ENCODE results near the gene SNX10. TPM values are rescaled to one million over a fixed set of nuclear protein-coding genes. Genes with fewer than 3 reads are reported as not detected.

The SNX10 gene
- polyA plus RNA-seq, 1 donor (not counting 4 experiments of a cell fraction or from before 2014, with no cell fraction given): 7.0 TPM

GRCh38 chr7:26349005-26349915 is 57.6 kb downstream of the SNX10 start:
- H3K27me3 ChIP-seq (ENCODE audit: control insufficient read depth, extremely low read depth, insufficient read depth, low read length): no peaks in the 10 kb centered on the region
- no peaks in the 10 kb centered on the region for H3K9me1 ChIP-seq (ENCODE audit: control insufficient read depth, extremely low read depth, insufficient read depth, low read length)
- DNase-seq (ENCODE audit: low read depth, low spot score) (no peak), FAIRE-seq (peak; percentile 62)
- no peaks in the 10 kb centered on the region for H4K20me1 ChIP-seq (ENCODE audit: control insufficient read depth, extremely low read depth, insufficient read depth, low read length)
- no peaks in the 10 kb centered on the region for H3K9me3 ChIP-seq (ENCODE audit: control insufficient read depth, low read depth, low read length)
- H3K9ac ChIP-seq (ENCODE audit: control insufficient read depth, extremely low read depth, insufficient read depth, low read length): no peak overlapping the region
- dilution Hi-C loops (cut with MboI; ENCODE audit: extremely low pct_ligation_motif_present, low sequenced_read_pairs): no loop called here
- H3K4me1 ChIP-seq (ENCODE audit: control insufficient read depth, extremely low read depth, insufficient read depth, low read length): peaks cover 20% of the 10 kb centered on the region
- H3K4me2 ChIP-seq (ENCODE audit: control insufficient read depth, extremely low read depth, insufficient read depth, low read depth, low read length): no peak overlapping the region
- H3K36me3 ChIP-seq (ENCODE audit: control insufficient read depth in 2 of 2, extremely low read depth in 1 of 2, insufficient read depth in 2 of 2, low read length in 2 of 2): no peaks in the 10 kb centered on the region
- no peak for TF ChIP-seq CTCF (optimal IDR thresholded peaks at IDR 0.05 in 1 of 3, IDR thresholded peaks at IDR 0.05 in 1 of 3, conservative IDR thresholded peaks at IDR 0.05 in 1 of 3; ENCODE audit: extremely low read depth in 1 of 3, insufficient read depth in 2 of 3, low read length in 3 of 3)
- TF ChIP-seq EZH2 (IDR thresholded peaks at IDR 0.05; ENCODE audit: low read length): no peak
- H3K4me3 ChIP-seq (ENCODE audit: control insufficient read depth in 2 of 3, extremely low read depth in 1 of 3, insufficient read depth in 2 of 3, low read depth in 1 of 3, low read length in 3 of 3): no peak overlapping the region
- H3K27ac ChIP-seq (ENCODE audit: control insufficient read depth, insufficient read depth, low read length): no peak overlapping the region
- H3K79me2 ChIP-seq (ENCODE audit: control insufficient read depth, insufficient read depth, low read length): no peaks in the 10 kb centered on the region
- H2AFZ ChIP-seq (ENCODE audit: control insufficient read depth, low read length): no peak overlapping the region

- H3K4me3 ChIP-seq (ENCODE audit: control insufficient read depth in 2 of 3, extremely low read depth in 1 of 3, insufficient read depth in 2 of 3, low read depth in 1 of 3, low read length in 3 of 3): no peak overlapping the region
- DNase-seq (ENCODE audit: low read depth, low spot score): no peak
- H3K9me1 ChIP-seq (ENCODE audit: control insufficient read depth, extremely low read depth, insufficient read depth, low read length): no peaks in the 10 kb centered on the region
- no peak for FAIRE-seq
- no peaks in the 10 kb centered on the region for H3K79me2 ChIP-seq (ENCODE audit: control insufficient read depth, insufficient read depth, low read length)
- no peaks in the 10 kb centered on the region for H4K20me1 ChIP-seq (ENCODE audit: control insufficient read depth, extremely low read depth, insufficient read depth, low read length)
- TF ChIP-seq EZH2 (IDR thresholded peaks at IDR 0.05; ENCODE audit: low read length) (no peak), CTCF (optimal IDR thresholded peaks at IDR 0.05 in 1 of 3, IDR thresholded peaks at IDR 0.05 in 1 of 3, conservative IDR thresholded peaks at IDR 0.05 in 1 of 3; ENCODE audit: extremely low read depth in 1 of 3, insufficient read depth in 2 of 3, low read length in 3 of 3) (no peak)
- peaks cover 20% of the 10 kb centered on the region for H3K4me1 ChIP-seq (ENCODE audit: control insufficient read depth, extremely low read depth, insufficient read depth, low read length)
- H3K27me3 ChIP-seq (ENCODE audit: control insufficient read depth, extremely low read depth, insufficient read depth, low read length): no peaks in the 10 kb centered on the region
- no peaks in the 10 kb centered on the region for H3K36me3 ChIP-seq (ENCODE audit: control insufficient read depth in 2 of 2, extremely low read depth in 1 of 2, insufficient read depth in 2 of 2, low read length in 2 of 2)
- no peak overlapping the region for H3K4me2 ChIP-seq (ENCODE audit: control insufficient read depth, extremely low read depth, insufficient read depth, low read depth, low read length)
- no peak overlapping the region for H3K27ac ChIP-seq (ENCODE audit: control insufficient read depth, insufficient read depth, low read length)
- dilution Hi-C loops (cut with MboI; ENCODE audit: extremely low pct_ligation_motif_present, low sequenced_read_pairs): no loop called here
- H3K9ac ChIP-seq (ENCODE audit: control insufficient read depth, extremely low read depth, insufficient read depth, low read length): no peak overlapping the region
- no peaks in the 10 kb centered on the region for H3K9me3 ChIP-seq (ENCODE audit: control insufficient read depth, low read depth, low read length)
- no peak overlapping the region for H2AFZ ChIP-seq (ENCODE audit: control insufficient read depth, low read length)
These were observed 59.5 kb downstream of the SNX10 start for GRCh38 chr7:26351171-26351570.

Measured in keratinocyte (primary cell).